ENCODE measurements around the gene RBM7. TPM values are rescaled to one million over a fixed set of nuclear protein-coding genes. Genes with fewer than 3 reads are reported as not detected.

The RBM7 gene
- total and polyA plus RNA-seq, 2 of the 8 experiments (the other 6 are each of a cell fraction or from before 2014, with no cell fraction given): 18.0 to 45.7 TPM

- no peak for TF ChIP-seq RAD21 (IDR thresholded peaks at IDR 0.05 in 1 of 2, conservative IDR thresholded peaks at IDR 0.05 in 1 of 2; ENCODE audit: low read depth in 2 of 2, low read length in 2 of 2)
Observed at GRCh38 chr11:114397349-114397982, 3.0 kb upstream of the RBM7 start (continued).
